H1 (cell line): ENCODE measurements around the gene GRM4.

ENCODE experiments used
- ATF3 ChIP-seq: IDR thresholded peaks from 2 replicates; pipeline ENCODE4 v1.6.1; 2011; ENCODE audit warnings: low read depth, mild to moderate bottlenecking, low read length; ENCODE audit not compliant: insufficient read depth
- BCL11A ChIP-seq, 2 experiments: IDR thresholded peaks; one replicate each; pipeline ENCODE4 v1.6.1; 2011; ENCODE audit warnings: low read depth in 2 of 2, low read length in 2 of 2, mild to moderate bottlenecking in 2 of 2
- CBX8 ChIP-seq: fragments of 300-800, 300-1000 bp; sonication (generic); IDR thresholded peaks from 2 replicates; pipeline ENCODE4 v1.7.1; 2016; ENCODE audit warnings: low read depth, low read length, borderline replicate concordance
- CEBPB ChIP-seq: IDR thresholded peaks from 2 replicates; pipeline ENCODE4 v1.6.1; 2012; ENCODE audit warnings: low read depth, low read length
- CHD2 ChIP-seq: IDR thresholded peaks from 2 replicates; pipeline ENCODE4 v1.6.1; 2012; ENCODE audit warnings: low read length, improper control_type of control experiment
- EGR1 ChIP-seq: IDR thresholded peaks from 2 replicates; pipeline ENCODE4 v1.6.1; 2011; ENCODE audit warnings: low read depth, low read length, borderline replicate concordance
- JUND ChIP-seq: IDR thresholded peaks from 2 replicates; pipeline ENCODE4 v1.6.1; 2011; ENCODE audit warnings: mild to moderate bottlenecking, improper control_type of control experiment, low read length
- POLR2A ChIP-seq, 2 experiments: IDR thresholded peaks; 1 replicate in 1 of 2; 2 replicates in 1 of 2; pipeline ENCODE4 v1.6.1; 2011; ENCODE audit warnings: low read depth in 2 of 2, low read length in 2 of 2, mild to moderate bottlenecking in 2 of 2; ENCODE audit errors: control extremely low read depth in 1 of 2
- SP2 ChIP-seq: IDR thresholded peaks from 2 replicates; pipeline ENCODE4 v1.6.1; 2012; ENCODE audit warnings: mild to moderate bottlenecking, low read length, inconsistent platforms
- TAF7 ChIP-seq: optimal IDR thresholded peaks from 2 replicates; pipeline ENCODE3; 2011; ENCODE audit warnings: low read depth, mild to moderate bottlenecking, inconsistent platforms, low read length, moderate library complexity, borderline replicate concordance
- TCF12 ChIP-seq: IDR thresholded peaks from 2 replicates; pipeline ENCODE4 v1.6.1; 2011; ENCODE audit warnings: low read depth, mild to moderate bottlenecking, low read length
- TEAD4 ChIP-seq: IDR thresholded peaks from 2 replicates; pipeline ENCODE4 v1.6.1; 2012; ENCODE audit warnings: low read depth, low read length, inconsistent platforms, mixed read lengths
- TF ChIP-seq, protein P1 (sequence below), 3 experiments: IDR thresholded peaks; 1 replicate in 2 of 3; 2 replicates in 1 of 3; pipeline versions ENCODE4 v1.5.1 to v1.6.1; 2011; ENCODE audit warnings: low read length in 3 of 3, mild to moderate bottlenecking in 3 of 3, inconsistent platforms in 2 of 3, low read depth in 1 of 3, moderate library complexity in 1 of 3; ENCODE audit not compliant: insufficient read depth in 1 of 3; ENCODE audit errors: control extremely low read depth in 1 of 3

DNA sequence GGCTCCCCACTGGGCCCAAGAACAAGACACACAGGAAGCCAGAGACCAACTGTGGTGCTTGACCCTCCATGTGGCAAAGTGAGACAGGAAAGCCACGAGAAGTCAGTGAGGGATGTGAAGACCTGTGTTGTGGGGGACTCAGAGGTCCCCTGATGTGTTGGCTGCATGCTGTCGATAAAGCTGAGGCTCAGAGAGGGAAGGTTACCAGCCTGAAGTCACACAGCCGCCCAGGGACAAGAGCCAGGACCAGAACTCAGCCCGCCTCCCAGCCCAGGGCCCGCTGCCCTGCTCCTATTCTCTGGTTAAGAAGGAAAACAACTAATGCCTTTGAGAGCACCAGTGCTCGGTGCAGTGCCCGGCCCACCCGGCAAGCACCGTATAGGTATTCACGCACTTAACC is 63.5 kb downstream of the GRM4 start:
- TF ChIP-seq, protein P1, sequence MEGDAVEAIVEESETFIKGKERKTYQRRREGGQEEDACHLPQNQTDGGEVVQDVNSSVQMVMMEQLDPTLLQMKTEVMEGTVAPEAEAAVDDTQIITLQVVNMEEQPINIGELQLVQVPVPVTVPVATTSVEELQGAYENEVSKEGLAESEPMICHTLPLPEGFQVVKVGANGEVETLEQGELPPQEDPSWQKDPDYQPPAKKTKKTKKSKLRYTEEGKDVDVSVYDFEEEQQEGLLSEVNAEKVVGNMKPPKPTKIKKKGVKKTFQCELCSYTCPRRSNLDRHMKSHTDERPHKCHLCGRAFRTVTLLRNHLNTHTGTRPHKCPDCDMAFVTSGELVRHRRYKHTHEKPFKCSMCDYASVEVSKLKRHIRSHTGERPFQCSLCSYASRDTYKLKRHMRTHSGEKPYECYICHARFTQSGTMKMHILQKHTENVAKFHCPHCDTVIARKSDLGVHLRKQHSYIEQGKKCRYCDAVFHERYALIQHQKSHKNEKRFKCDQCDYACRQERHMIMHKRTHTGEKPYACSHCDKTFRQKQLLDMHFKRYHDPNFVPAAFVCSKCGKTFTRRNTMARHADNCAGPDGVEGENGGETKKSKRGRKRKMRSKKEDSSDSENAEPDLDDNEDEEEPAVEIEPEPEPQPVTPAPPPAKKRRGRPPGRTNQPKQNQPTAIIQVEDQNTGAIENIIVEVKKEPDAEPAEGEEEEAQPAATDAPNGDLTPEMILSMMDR (IDR thresholded peaks at IDR 0.05; ENCODE audit: control extremely low read depth in 1 of 3, insufficient read depth in 1 of 3, low read depth in 1 of 3, low read length in 3 of 3), result no peak
- TF ChIP-seq POLR2A (IDR thresholded peaks at IDR 0.05; ENCODE audit: control extremely low read depth in 1 of 2, low read depth in 2 of 2, low read length in 2 of 2), result no peak
- TF ChIP-seq ATF3, result no peak
- TF ChIP-seq EGR1, result no peak
- no peak for TF ChIP-seq CEBPB
- TF ChIP-seq TCF12, result no peak
- no peak for TF ChIP-seq SP2
- TF ChIP-seq TAF7, result no peak
- no peak for TF ChIP-seq CHD2
- TF ChIP-seq TEAD4, result no peak
- no peak for TF ChIP-seq BCL11A (IDR thresholded peaks at IDR 0.05; ENCODE audit: low read depth in 2 of 2, low read length in 2 of 2)
- no peak for TF ChIP-seq JUND
- no peak for TF ChIP-seq CBX8
